Right renal cortex interstitium (tissue), 3 donors: Measurements from ENCODE around the gene SLC17A1. TPM values are rescaled to one million over a fixed set of nuclear protein-coding genes. Genes with fewer than 3 reads are reported as not detected.

ENCODE experiments used
- DNase-seq, 3 donors: peaks; one replicate each; pipeline ENCODE4 v3.0.0-alpha.2; 2013; ENCODE audit warnings: low read depth in 3 of 3, low spot score in 2 of 3
- polyA plus RNA-seq, 3 donors: library from polyadenylated mRNA; unstranded; fragments of 120-200 nt; gene quantifications; one replicate each; pipeline ENCODE4 v1.2.1, GENCODE V29; 2013; ENCODE audit not compliant: insufficient read length in 3 of 3

Gene SLC17A1
- polyA plus RNA-seq, result 10 to 100 TPM; 21.8 to 35.7 (median 33.5) TPM

GRCh38 chr6:25831532-25832306 is at the start of gene SLC17A1:
TSS of gene SLC17A1 (minus strand) at chr6:25832052. CDS start at chr6:25830557, 1,495 bp downstream.
- DNase-seq, result no peak

- no peak for DNase-seq
These were observed 48.7 kb upstream of the SLC17A1 start for GRCh38 chr6:25880601-25881000.

- DNase-seq, result no peak
These were observed 47.0 kb upstream of the SLC17A1 start for GRCh38 chr6:25878721-25879322.

GRCh38 chr6:25875926-25876602 is 44.2 kb upstream of the SLC17A1 start:
- DNase-seq, result no peak

DNA sequence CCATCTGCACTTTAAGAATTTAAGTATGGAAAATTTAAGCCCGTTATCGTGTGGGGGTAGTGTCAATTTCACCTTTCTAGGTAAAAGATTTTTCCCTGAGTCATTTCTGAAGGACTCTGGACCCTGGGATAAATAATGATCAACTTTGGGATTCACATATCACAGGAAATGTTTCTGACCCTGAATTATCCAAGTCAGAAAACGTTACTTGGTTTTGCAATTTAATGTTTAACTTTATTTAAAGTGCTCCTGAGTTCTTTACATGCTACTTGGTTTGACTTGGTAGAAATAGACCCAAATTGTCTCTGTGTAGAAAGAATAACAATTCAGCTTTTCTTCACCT is 43.7 kb upstream of the SLC17A1 start:
- no peak for DNase-seq

DNA sequence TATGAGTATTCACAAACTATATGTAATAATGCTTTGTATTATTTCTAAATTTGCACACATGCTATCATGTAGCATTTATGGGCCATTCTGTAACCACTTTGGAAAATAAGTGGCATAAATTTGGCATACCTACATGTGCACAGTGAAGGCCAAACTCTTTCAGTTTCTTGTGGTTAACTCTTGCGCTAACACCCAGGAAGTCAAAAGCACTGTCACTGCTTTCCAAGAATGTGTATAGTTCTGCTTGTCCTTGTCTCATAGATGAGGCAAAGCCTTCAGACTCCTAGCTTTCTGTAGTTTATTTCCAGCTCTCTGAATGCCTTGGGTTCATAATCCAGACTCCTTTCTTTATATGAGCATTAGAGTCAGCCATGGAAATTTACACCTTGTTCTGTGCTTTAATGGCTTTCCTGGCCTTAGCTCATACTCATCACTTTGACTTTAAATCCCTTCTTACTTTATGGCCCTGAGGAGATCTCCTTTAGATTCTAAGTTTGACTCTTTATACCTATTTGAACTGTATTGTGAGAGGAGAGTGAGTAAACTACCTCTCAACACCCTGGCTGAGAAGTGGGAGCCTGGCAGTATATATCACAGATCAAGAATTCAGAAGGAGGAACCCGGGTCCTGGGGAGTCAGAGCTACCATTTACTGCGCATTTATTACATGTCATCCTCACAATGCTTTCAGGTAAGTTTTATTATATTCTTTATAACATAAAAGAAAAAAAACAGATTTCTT is 43.1 kb upstream of the SLC17A1 start:
- no peak for DNase-seq

DNA sequence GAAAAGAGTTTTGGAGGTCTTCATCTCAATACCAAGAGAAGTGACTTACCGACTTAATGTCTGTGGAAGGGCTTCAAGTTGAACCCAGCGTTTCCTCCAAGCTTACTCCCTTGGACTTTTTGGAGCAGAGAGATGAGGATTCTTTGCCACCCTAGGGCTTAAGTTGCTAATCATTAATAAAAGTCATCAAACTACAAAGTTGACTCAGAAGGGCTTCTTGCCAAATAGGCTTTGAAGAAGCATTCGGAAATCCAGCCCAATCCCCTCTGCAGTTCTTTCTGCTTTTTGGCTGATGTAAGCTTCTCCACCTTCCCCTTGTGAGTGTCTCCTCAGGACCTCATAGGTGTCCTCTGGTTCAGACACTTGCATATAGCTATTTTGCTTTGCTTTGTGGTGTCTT is 42.3 kb upstream of the SLC17A1 start, which contains the start of gene SLC17A3:
Gene SLC17A3, minus strand, starts transcription at position 126 of the 400 bp plus-strand sequence. CDS start 5,856 bp downstream, outside the sequence.
- no peak for DNase-seq

GRCh38 chr6:25872814-25873213 is 41.0 kb upstream of the SLC17A1 start:
- no peak for DNase-seq

DNA sequence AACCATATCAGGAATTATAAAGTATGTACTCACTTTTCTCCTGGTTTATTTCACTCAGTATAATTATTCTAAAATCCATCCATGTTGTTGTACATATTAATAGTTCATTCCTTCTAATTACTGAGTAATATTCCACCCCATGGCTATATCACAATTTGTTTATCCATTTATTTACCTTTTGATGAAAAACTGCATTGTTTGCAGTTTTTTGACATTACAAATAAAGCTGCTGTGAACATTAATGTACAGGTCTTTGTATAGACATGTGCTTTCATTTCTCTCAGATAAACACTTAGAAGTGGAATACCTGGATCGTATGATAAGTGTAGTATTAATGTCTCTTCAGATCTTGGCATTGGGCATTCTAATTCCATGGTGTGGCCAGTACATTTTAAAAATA is 38.0 kb upstream of the SLC17A1 start:
- DNase-seq, result no peak

DNA sequence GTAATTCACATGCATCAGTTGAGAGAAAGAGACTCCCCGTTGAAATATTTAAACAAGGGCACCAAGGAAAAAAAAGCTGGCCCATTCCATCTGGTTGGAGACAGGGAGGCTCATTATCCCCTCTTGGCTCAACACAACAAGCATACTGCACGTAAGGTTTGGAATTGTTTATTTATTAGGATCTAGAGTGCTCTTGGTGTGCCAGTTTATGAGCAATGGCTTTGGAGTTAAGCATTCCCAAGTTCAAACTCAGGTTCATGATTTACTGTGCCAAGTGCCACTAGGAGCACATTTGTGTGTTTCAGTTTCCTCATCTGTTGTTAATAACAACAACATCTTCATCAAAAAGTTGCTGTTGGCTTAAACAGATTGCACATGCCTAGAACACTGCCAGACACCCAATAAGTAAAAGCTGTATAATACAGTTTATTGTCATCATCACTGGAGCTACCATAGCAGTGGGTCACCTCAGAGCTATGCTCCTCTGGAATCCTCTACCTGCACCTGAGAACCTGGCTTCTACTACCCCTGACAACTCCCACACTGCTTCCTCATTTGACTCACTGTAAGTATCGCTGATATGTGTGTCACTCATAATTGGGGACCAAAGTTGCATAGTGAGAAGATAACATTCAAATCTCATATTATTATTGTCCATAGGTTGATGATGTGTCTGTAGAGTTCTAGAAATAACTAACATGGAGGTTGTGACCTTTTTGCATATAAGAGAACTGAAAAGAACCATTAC is 36.8 kb upstream of the SLC17A1 start:
- no peak for DNase-seq

- DNase-seq, result no peak
These were observed 34.2 kb upstream of the SLC17A1 start for GRCh38 chr6:25866011-25866410.

- DNase-seq, result no peak
These were observed 31.5 kb upstream of the SLC17A1 start for GRCh38 chr6:25863360-25863759.

- no peak for DNase-seq
These were observed 30.3 kb upstream of the SLC17A1 start for GRCh38 chr6:25862199-25862598.

DNA sequence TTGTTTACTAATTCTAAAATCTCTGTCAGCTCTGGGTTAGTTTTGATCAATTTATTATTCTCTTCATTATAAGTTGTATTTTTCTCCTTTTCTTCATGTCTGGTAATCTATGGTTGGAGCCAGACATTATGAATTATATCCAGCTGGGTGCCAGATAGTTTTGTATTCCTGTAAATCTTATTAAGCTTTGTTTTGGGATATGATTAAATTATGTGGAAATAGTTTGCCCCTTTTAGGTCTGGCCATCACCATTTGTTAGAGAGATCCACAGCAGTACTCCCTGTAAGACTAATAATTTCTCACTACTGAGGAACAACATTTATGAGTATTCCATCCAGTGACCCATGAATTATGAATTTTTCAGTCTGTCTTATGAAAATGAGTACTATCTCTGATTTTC is 20.9 kb upstream of the SLC17A1 start:
- no peak for DNase-seq

GRCh38 chr6:25851961-25852360 is 20.1 kb upstream of the SLC17A1 start:
- no peak for DNase-seq

DNA sequence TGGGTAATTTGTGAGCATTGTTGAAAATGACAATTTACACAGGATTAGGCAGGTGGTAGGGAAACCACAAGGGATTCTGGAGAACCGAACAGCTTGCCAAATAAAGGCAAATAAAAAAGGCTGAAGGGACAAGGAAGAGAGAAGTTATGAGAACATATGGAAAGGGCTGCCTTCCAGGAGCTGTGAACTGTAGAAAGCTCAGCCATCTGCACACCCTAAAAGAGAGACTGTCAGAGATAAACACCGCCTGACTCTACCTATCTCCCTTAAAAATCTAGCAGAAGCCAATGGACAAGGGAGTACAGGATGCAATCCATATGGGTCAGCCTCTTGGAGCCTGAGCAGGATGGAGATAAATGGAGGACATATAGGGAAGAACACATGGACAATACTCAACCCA is 12.7 kb upstream of the SLC17A1 start:
- DNase-seq, result no peak

DNA sequence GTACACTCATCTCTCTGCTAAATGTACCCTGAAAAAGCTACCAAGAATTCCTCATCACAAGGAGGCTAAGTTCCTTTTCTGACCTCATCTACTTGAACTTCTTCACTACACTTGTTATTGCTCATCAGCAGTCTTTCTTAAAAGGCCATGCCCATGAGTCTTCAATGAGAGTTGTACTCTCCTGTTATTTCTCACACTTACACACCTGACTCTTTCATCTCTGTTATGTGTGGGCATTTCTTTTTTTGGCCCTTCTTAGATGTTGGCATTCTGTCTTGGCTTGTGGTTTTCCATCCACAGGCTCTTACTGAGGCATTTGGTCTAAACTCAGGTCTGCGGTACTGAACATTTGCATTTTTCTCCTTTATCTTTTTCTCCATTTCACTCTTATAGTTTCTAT is 10.7 kb upstream of the SLC17A1 start:
- DNase-seq, result no peak

GRCh38 chr6:25835442-25836283 is 3.8 kb upstream of the SLC17A1 start:
- no peak for DNase-seq

GRCh38 chr6:25834950-25835349 is 3.1 kb upstream of the SLC17A1 start:
- DNase-seq, result no peak
